Measurements from ENCODE around the gene AMZ1.

Gene AMZ1

GRCh38 chr7:2757904-2758672 lies 70.1 kb downstream of the AMZ1 start:
- H4K20me1 ChIP-seq (ENCODE audit: insufficient read depth, low read length), result peaks cover 23% of the 10 kb centered on the region; the same call in 1 of the 2 replicates
- peak; percentile 65 for ATAC-seq (ENCODE audit: insufficient read depth, low read depth)
- peaks cover 13% of the 10 kb centered on the region; the same call in 1 of the 2 replicates for H3K36me3 ChIP-seq (ENCODE audit: insufficient read depth, low read length)
- H2AFZ ChIP-seq (ENCODE audit: low read depth, low read length), result no peak overlapping the region
- DNase-seq, result no peak
- no peak overlapping the region for H3K4me2 ChIP-seq (ENCODE audit: insufficient read depth, low read length)
- H3K4me3 ChIP-seq (ENCODE audit: low read depth in 1 of 2, low read length in 2 of 2), result no peak overlapping the region
- H3K9me3 ChIP-seq (ENCODE audit: insufficient read depth, low read length, severe bottlenecking), result no peaks in the 10 kb centered on the region
- H3K4me1 ChIP-seq (ENCODE audit: insufficient read depth, low read length), result peaks cover 8% of the 10 kb centered on the region
- H3K27me3 ChIP-seq (ENCODE audit: insufficient read depth, low read length, poor library complexity), result no peaks in the 10 kb centered on the region
- H3K27ac ChIP-seq (ENCODE audit: low read length), result peak overlapping the region; percentile 32
- no peak for TF ChIP-seq EZH2 (IDR thresholded peaks at IDR 0.05; ENCODE audit: borderline replicate concordance, low read depth, low read length, severe bottlenecking)
- no peak for TF ChIP-seq CTCF (IDR thresholded peaks at IDR 0.05; ENCODE audit: borderline replicate concordance, extremely low read depth, low read length, poor library complexity, severe bottlenecking)
- no peaks in the 10 kb centered on the region for H3K79me2 ChIP-seq (ENCODE audit: insufficient read depth, low read length)
- H3K9ac ChIP-seq (ENCODE audit: low read depth, low read length), result no peak overlapping the region

- H3K27ac ChIP-seq (ENCODE audit: low read length), result no peak overlapping the region
- peaks cover 8% of the 10 kb centered on the region for H3K4me1 ChIP-seq (ENCODE audit: insufficient read depth, low read length)
- H4K20me1 ChIP-seq (ENCODE audit: insufficient read depth, low read length), result peaks cover 21% of the 10 kb centered on the region; the same call in 1 of the 2 replicates
- no peaks in the 10 kb centered on the region for H3K79me2 ChIP-seq (ENCODE audit: insufficient read depth, low read length)
- DNase-seq, result no peak
- no peaks in the 10 kb centered on the region for H3K27me3 ChIP-seq (ENCODE audit: insufficient read depth, low read length, poor library complexity)
- no peak overlapping the region for H3K9ac ChIP-seq (ENCODE audit: low read depth, low read length)
- no peak overlapping the region for H3K4me3 ChIP-seq (ENCODE audit: low read depth in 1 of 2, low read length in 2 of 2)
- no peak for ATAC-seq (ENCODE audit: insufficient read depth, low read depth)
- no peak overlapping the region for H3K4me2 ChIP-seq (ENCODE audit: insufficient read depth, low read length)
- peaks cover 13% of the 10 kb centered on the region; the same call in 1 of the 2 replicates for H3K36me3 ChIP-seq (ENCODE audit: insufficient read depth, low read length)
- no peak for TF ChIP-seq CTCF (IDR thresholded peaks at IDR 0.05; ENCODE audit: borderline replicate concordance, extremely low read depth, low read length, poor library complexity, severe bottlenecking)
- TF ChIP-seq EZH2 (IDR thresholded peaks at IDR 0.05; ENCODE audit: borderline replicate concordance, low read depth, low read length, severe bottlenecking), result no peak
- H2AFZ ChIP-seq (ENCODE audit: low read depth, low read length), result no peak overlapping the region
- no peaks in the 10 kb centered on the region for H3K9me3 ChIP-seq (ENCODE audit: insufficient read depth, low read length, severe bottlenecking)
Measured at GRCh38 chr7:2758673-2759616, 70.9 kb downstream of the AMZ1 start.

- Histone ChIP-seq H3K4me1 (ENCODE audit: insufficient read depth, low read length) (peaks cover 8% of the 10 kb centered on the region), H4K20me1 (ENCODE audit: insufficient read depth, low read length) (peaks cover 21% of the 10 kb centered on the region; the same call in 1 of the 2 replicates), H3K79me2 (ENCODE audit: insufficient read depth, low read length) (no peaks in the 10 kb centered on the region), H3K27ac (ENCODE audit: low read length) (0 out of 2 replicates have a peak overlapping the region, but pooled peaks have one; percentile 1), H3K27me3 (ENCODE audit: insufficient read depth, low read length, poor library complexity) (no peaks in the 10 kb centered on the region), H3K9me3 (ENCODE audit: insufficient read depth, low read length, severe bottlenecking) (no peaks in the 10 kb centered on the region), H3K4me2 (ENCODE audit: insufficient read depth, low read length) (no peak overlapping the region), H3K4me3 (ENCODE audit: low read depth in 1 of 2, low read length in 2 of 2) (no peak overlapping the region), H3K36me3 (ENCODE audit: insufficient read depth, low read length) (peaks cover 13% of the 10 kb centered on the region; the same call in 1 of the 2 replicates), H3K9ac (ENCODE audit: low read depth, low read length) (no peak overlapping the region), H2AFZ (ENCODE audit: low read depth, low read length) (no peak overlapping the region)
- ATAC-seq (ENCODE audit: insufficient read depth, low read depth) (no peak), DNase-seq (no peak)
- TF ChIP-seq EZH2 (IDR thresholded peaks at IDR 0.05; ENCODE audit: borderline replicate concordance, low read depth, low read length, severe bottlenecking), result no peak
- no peak for TF ChIP-seq CTCF (IDR thresholded peaks at IDR 0.05; ENCODE audit: borderline replicate concordance, extremely low read depth, low read length, poor library complexity, severe bottlenecking)
Measured at GRCh38 chr7:2759736-2760097, 71.7 kb downstream of the AMZ1 start.
